ENCODE results near the gene HPS4. TPM values are rescaled to one million over a fixed set of nuclear protein-coding genes. Genes with fewer than 3 reads are reported as not detected.
A peak's percentile ranks its signal among the peaks of the same experiment; 100 is the strongest.
"Not testable (repeated sequence)": the region's sequence is repeated elsewhere in the genome, so short reads cannot be mapped to it uniquely, and the experiment has no call there.

The HPS4 gene
- total RNA-seq, 1 donor from 2014 or later, result 28.3 TPM

GRCh38 chr22:26443901-26444690 lies 39.5 kb downstream of the HPS4 start:
- DNase-seq (ENCODE audit: low spot score), result no peak

GRCh38 chr22:26442086-26442756 lies 41.4 kb downstream of the HPS4 start:
- no peak for DNase-seq (ENCODE audit: low spot score)

- DNase-seq (ENCODE audit: low spot score), result no peak
These were observed 44.0 kb downstream of the HPS4 start for GRCh38 chr22:26439559-26439958.

GRCh38 chr22:26438776-26439175 lies 44.8 kb downstream of the HPS4 start:
- DNase-seq (ENCODE audit: low spot score), result not testable (repeated sequence)

GRCh38 chr22:26437694-26438392 lies 45.7 kb downstream of the HPS4 start:
- DNase-seq (ENCODE audit: low spot score), result no peak

- peak; percentile 85 for DNase-seq (ENCODE audit: low spot score)
These were observed 46.6 kb downstream of the HPS4 start for GRCh38 chr22:26436903-26437515.

- DNase-seq (ENCODE audit: low spot score), result no peak
These were observed 48.1 kb downstream of the HPS4 start for GRCh38 chr22:26435327-26436093.

GRCh38 chr22:26433805-26434204 lies 49.8 kb downstream of the HPS4 start:
- DNase-seq (ENCODE audit: low spot score), result no peak

GRCh38 chr22:26432619-26433311 lies 50.8 kb downstream of the HPS4 start:
- DNase-seq (ENCODE audit: low spot score), result no peak

GRCh38 chr22:26431261-26431995 lies 52.2 kb downstream of the HPS4 start:
- DNase-seq (ENCODE audit: low spot score), result no peak

GRCh38 chr22:26430600-26430999 lies 53.0 kb downstream of the HPS4 start:
- no peak for DNase-seq (ENCODE audit: low spot score)

GRCh38 chr22:26429458-26430286 lies 53.9 kb downstream of the HPS4 start:
- DNase-seq (ENCODE audit: low spot score), result no peak

GRCh38 chr22:26428515-26429457 lies 54.8 kb downstream of the HPS4 start, which contains the start of gene ASPHD2:
ASPHD2 (plus strand) TSS chr22:26429260; CDS start chr22:26433616, 4,356 bp downstream.
- DNase-seq (ENCODE audit: low spot score), result peak; percentile 62

- no peak for DNase-seq (ENCODE audit: low spot score)
These were observed 56.7 kb downstream of the HPS4 start for GRCh38 chr22:26426924-26427323.

GRCh38 chr22:26418620-26419019 lies 65.0 kb downstream of the HPS4 start:
- no peak for DNase-seq (ENCODE audit: low spot score)

GRCh38 chr22:26417406-26417805 lies 66.2 kb downstream of the HPS4 start:
- DNase-seq (ENCODE audit: low spot score), result no peak

- DNase-seq (ENCODE audit: low spot score), result no peak
These were observed 66.8 kb downstream of the HPS4 start for GRCh38 chr22:26416670-26417276.
